Esophagus squamous epithelium (tissue), 5 donors: ENCODE measurements around the gene GBX1. TPM values are rescaled to one million over a fixed set of nuclear protein-coding genes. Genes with fewer than 3 reads are reported as not detected.

Experiments used
- DNase-seq: peaks from one replicate; lab custom pipeline; 2025; lab: John Stamatoyannopoulos, UW
- H3K27ac ChIP-seq, 4 donors: fragments of 200-600 bp; sonication (generic); one replicate each; pipeline ENCODE4 v1.5.1; 2016 to 2019; ENCODE audit warnings: mild to moderate bottlenecking in 1 of 4
- H3K27me3 ChIP-seq, 4 donors: fragments of 200-600 bp; sonication (generic); 1 replicate in 3 of 4; 2 replicates in 1 of 4; pipeline versions ENCODE4 v1.5.1 to v1.6.0; 2017 to 2021; ENCODE audit warnings: antibody characterized with exemption in 1 of 4
- H3K36me3 ChIP-seq, 3 donors: fragments of 200-600 bp; sonication (generic); one replicate each; pipeline ENCODE4 v1.5.1; 2016 to 2019
- H3K4me1 ChIP-seq, 3 donors: fragments of 200-600 bp; sonication (generic); one replicate each; pipeline ENCODE4 v1.5.1; 2017 to 2019
- H3K4me3 ChIP-seq, 4 donors: fragments of 200-600 bp; sonication (generic); 1 replicate in 3 of 4; 2 replicates in 1 of 4; pipeline ENCODE4 v1.5.1; 2016 to 2019; ENCODE audit warnings: mild to moderate bottlenecking in 2 of 4, moderate library complexity in 1 of 4
- H3K9me3 ChIP-seq, 3 donors: fragments of 200-600 bp; sonication (generic); one replicate each; pipeline ENCODE4 v1.5.1; 2016 to 2019
- CTCF ChIP-seq, 6 experiments: fragments of 450-650 bp in 4 of 6; fragments of 200-600 bp in 2 of 6; sonication (generic) in 2 of 6; IDR thresholded peaks; one replicate each; pipeline ENCODE4 v1.5.1; 2016 to 2019; ENCODE audit warnings: antibody characterized with exemption in 6 of 6, mild to moderate bottlenecking in 4 of 6, moderate library complexity in 4 of 6
- POLR2A ChIP-seq, 4 donors: fragments of 450-650 bp; IDR thresholded peaks; one replicate each; pipeline ENCODE4 v1.6.1; 2017; ENCODE audit warnings: antibody characterized with exemption in 4 of 4, mild to moderate bottlenecking in 4 of 4, moderate library complexity in 3 of 4
- WGBS, 2 donors: methylation state at CpG; one replicate each; pipeline ENCODE4 v1.1.5; 2018; 5-methylcytosine and 5-hydroxymethylcytosine counted together
- intact Hi-C: fragments of 100-400 bp; cut with DNase I; formaldehyde crosslinking; loops from one replicate; pipeline ENCODE4 v1.15.0; 2022
- total RNA-seq, 4 donors: library from RNA; depleted of rRNA; stranded (reverse); fragments of >200 nt; gene quantifications; one replicate each; pipeline ENCODE4 v1.1.0, GENCODE V29; 2016
- donor health status: DM: yes; HTN: yes; CAD: no.

The GBX1 gene
- total RNA-seq, 4 donors from 2014 or later: not detected

- no peak for TF ChIP-seq CTCF (IDR thresholded peaks at IDR 0.05)
- no peak for TF ChIP-seq POLR2A (IDR thresholded peaks at IDR 0.05)
- Histone ChIP-seq H3K27ac (peak overlapping the region in 1 of 4 donors; percentile 14), H3K4me1 (peaks cover 0 to 44% (median 10%) of the 10 kb centered on the region in 3 donors), H3K27me3 (no peaks in the 10 kb centered on the region), H3K4me3 (no peak overlapping the region), H3K9me3 (no peaks in the 10 kb centered on the region), H3K36me3 (no peaks in the 10 kb centered on the region)
- 73 to 81% methylated on average over 4 to 9 of the region's 10 CpGs for WGBS, 2 donors
- intact Hi-C loops: loop anchor here (10.0 kb wide), 1 partner anchor 213 kb away; no protein-coding TSS in a partner anchor
- DNase-seq: no peak
Observed at GRCh38 chr7:151107882-151108281, 59.6 kb downstream of the GBX1 start.

- no peak for DNase-seq
- Histone ChIP-seq H3K9me3 (no peaks in the 10 kb centered on the region), H3K4me1 (peaks cover 0 to 42% (median 0%) of the 10 kb centered on the region in 3 donors), H3K27ac (no peak overlapping the region), H3K36me3 (no peaks in the 10 kb centered on the region), H3K27me3 (no peaks in the 10 kb centered on the region), H3K4me3 (no peak overlapping the region)
- intact Hi-C loops: loop anchor here (10.0 kb wide), 1 partner anchor 210 kb away; no protein-coding TSS in a partner anchor
- WGBS, 2 donors: 64 to 65% methylated on average over 21 to 23 of the region's 23 CpGs
- TF ChIP-seq CTCF (IDR thresholded peaks at IDR 0.05) (no peak), POLR2A (IDR thresholded peaks at IDR 0.05) (no peak)
Observed at GRCh38 chr7:151104411-151105235, 62.9 kb downstream of the GBX1 start.

- DNase-seq: no peak
- Histone ChIP-seq H3K27me3 (no peaks in the 10 kb centered on the region), H3K4me1 (peaks cover 0 to 40% (median 0%) of the 10 kb centered on the region in 3 donors), H3K27ac (no peak overlapping the region), H3K36me3 (no peaks in the 10 kb centered on the region), H3K9me3 (no peaks in the 10 kb centered on the region), H3K4me3 (no peak overlapping the region)
- 87 to 89% methylated on average over 8 to 12 of the region's 12 CpGs for WGBS, 2 donors
- intact Hi-C loops: loop anchor here (10.0 kb wide), 1 partner anchor 209 kb away; no protein-coding TSS in a partner anchor
- TF ChIP-seq CTCF (IDR thresholded peaks at IDR 0.05) (no peak), POLR2A (IDR thresholded peaks at IDR 0.05) (no peak)
Observed at GRCh38 chr7:151103973-151104372, 63.5 kb downstream of the GBX1 start.

GRCh38 chr7:151102991-151103390 is 64.5 kb downstream of the GBX1 start:
- Histone ChIP-seq H3K27me3 (no peaks in the 10 kb centered on the region), H3K4me3 (no peak overlapping the region), H3K4me1 (peaks cover 0 to 40% (median 0%) of the 10 kb centered on the region in 3 donors), H3K27ac (no peak overlapping the region), H3K9me3 (no peaks in the 10 kb centered on the region), H3K36me3 (no peaks in the 10 kb centered on the region)
- DNase-seq: no peak
- 82 to 86% methylated on average over 3 of the region's 3 CpGs for WGBS, 2 donors
- TF ChIP-seq CTCF (IDR thresholded peaks at IDR 0.05): no peak
- no peak for TF ChIP-seq POLR2A (IDR thresholded peaks at IDR 0.05)
- intact Hi-C loops: loop anchor here (10.0 kb wide), 1 partner anchor 208 kb away; no protein-coding TSS in a partner anchor
